Measurements from ENCODE around the gene VAPA. TPM values are rescaled to one million over a fixed set of nuclear protein-coding genes. Genes with fewer than 3 reads are reported as not detected.

Gene VAPA
- polyA plus RNA-seq, 4 donors: 195 to 306 (median 241) TPM

- no peak for DNase-seq (ENCODE audit: low read depth in 4 of 4, low spot score in 3 of 4)
Observed at GRCh38 chr18:9968081-9968848, 54.4 kb downstream of the VAPA start.

- DNase-seq (ENCODE audit: low read depth in 4 of 4, low spot score in 3 of 4): no peak
Observed at GRCh38 chr18:9969247-9969646, 55.4 kb downstream of the VAPA start.

- DNase-seq (ENCODE audit: low read depth in 4 of 4, low spot score in 3 of 4): peak; percentile 70 to 82 (median 79)
Observed at GRCh38 chr18:9971313-9971920, 57.6 kb downstream of the VAPA start.

GRCh38 chr18:9973470-9973869, 59.7 kb downstream of the VAPA start:
- DNase-seq (ENCODE audit: low read depth in 4 of 4, low spot score in 3 of 4): no peak

- DNase-seq (ENCODE audit: low read depth in 4 of 4, low spot score in 3 of 4): no peak
Observed at GRCh38 chr18:9974279-9974915, 60.6 kb downstream of the VAPA start.

DNA sequence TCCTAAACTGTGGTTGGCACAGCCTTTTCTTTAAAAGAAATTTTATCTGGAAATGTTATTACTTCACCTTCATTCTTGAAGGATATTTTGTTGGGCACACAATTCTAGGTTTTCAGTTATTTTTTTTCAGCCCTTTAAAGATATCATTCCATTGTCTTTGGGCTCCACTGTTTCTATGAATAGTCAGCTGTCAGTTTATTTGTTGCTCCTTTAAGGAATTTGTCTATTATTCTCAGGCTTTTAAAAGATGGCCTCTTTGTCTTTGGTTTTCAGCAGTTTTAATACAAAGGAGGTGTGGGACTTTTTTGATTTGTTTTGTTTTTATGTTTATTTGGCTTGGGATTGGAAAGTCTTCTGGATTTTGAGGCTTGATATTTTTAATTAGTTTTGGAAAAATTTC, 61.8 kb downstream of the VAPA start:
- no peak for DNase-seq (ENCODE audit: low read depth in 4 of 4, low spot score in 3 of 4)

DNA sequence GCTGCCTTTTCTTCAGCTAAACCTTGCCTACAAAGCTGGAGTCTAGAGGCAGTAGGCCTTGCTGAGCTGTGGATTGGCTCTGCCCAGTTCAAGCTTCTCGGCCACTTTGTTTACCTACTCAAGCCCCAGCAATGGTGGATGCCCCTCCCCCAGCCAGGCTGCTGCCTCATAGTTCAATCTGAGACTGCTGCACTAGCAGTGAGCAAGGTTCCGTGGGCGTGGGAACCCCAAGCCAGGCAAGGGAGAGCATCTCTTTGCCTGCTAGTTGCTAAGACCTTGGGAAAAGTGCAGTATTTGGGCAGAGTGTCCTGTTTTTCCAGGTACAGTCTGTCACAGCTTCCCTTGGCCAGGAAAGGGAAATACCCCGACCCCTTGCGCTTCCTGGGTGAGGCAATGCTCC, 68.9 kb downstream of the VAPA start:
- no peak for DNase-seq (ENCODE audit: low read depth in 4 of 4, low spot score in 3 of 4)

DNA sequence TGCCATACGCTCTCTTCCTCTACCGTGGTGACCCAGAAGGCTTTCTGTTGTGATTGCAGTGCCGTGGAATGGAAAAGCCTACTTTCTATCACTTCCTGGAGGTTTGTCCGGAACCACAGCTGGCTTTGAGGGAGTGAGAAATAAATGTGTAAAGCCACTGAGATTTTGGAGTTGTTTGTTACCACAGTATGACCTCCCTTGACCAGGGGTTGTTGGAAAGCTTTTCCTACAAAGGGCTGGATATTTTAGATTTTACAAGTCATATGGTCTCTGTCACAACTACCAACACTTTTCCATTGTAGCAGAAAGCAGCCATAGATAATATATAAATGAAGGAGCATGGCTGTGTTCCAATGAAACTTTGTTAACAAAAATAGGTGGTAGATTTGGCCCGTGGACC, 70.3 kb downstream of the VAPA start:
- DNase-seq (ENCODE audit: low read depth in 4 of 4, low spot score in 3 of 4): no peak

GRCh38 chr18:9985641-9986040, 71.8 kb downstream of the VAPA start:
- DNase-seq (ENCODE audit: low read depth in 4 of 4, low spot score in 3 of 4): no peak

DNA sequence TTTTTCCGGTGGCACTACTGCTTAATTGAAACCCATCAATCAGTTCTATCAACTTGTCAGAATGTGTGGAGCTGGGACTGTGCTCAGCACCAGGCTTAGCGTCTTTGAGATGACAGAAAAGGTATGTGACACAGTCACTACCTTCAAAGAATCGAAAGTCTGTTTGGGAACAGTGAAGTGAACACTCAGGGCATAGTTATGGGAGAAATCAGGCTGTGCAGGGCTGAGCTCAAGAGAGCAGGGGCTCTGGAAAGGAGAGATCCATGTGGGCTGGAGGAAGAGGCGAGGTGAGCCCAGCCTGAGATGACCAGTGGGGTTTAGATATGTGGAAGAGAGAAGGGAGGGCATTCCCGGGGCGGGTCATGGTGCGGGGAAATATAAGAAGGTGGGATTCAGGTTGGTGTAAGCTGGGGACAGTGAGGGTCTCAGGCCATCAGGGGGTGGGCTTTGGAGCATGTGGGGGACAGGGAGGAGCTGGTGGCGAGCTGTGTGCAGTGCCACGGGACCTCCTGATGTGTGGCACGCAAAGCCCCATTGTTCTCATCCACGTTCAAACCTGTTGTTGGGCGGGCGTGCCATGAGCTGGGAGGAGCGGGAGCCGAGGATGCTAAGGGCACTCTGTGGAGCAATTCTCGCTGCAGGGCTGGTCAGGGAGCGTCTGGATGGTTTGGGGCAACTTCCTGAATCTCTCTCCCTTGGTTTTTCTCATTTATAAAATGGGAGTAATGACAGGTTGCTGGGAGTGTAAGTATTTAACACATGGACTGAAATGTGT, 72.5 kb downstream of the VAPA start:
- DNase-seq (ENCODE audit: low read depth in 4 of 4, low spot score in 3 of 4): no peak

DNA sequence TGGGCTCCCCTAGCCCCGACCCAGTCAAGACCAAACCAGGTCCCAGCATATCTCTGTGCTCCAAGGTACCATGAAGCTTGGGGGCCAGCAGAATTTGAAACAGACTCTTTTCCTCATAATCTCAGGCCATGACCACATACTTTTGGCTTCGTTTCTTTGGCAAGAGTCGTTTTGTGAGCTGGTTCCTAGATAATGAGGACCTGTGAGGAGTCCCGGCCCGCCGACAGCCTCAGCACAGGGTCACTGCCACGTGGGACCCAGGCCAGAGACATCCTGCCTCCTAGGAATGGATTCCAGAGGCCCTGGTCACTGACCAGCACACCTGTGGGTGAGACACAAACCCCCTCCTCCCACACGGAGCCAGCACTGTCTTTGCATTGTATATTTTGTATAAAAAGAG, 73.5 kb downstream of the VAPA start:
- DNase-seq (ENCODE audit: low read depth in 4 of 4, low spot score in 3 of 4): no peak

GRCh38 chr18:9987931-9988330, 74.1 kb downstream of the VAPA start:
- no peak for DNase-seq (ENCODE audit: low read depth in 4 of 4, low spot score in 3 of 4)

DNA sequence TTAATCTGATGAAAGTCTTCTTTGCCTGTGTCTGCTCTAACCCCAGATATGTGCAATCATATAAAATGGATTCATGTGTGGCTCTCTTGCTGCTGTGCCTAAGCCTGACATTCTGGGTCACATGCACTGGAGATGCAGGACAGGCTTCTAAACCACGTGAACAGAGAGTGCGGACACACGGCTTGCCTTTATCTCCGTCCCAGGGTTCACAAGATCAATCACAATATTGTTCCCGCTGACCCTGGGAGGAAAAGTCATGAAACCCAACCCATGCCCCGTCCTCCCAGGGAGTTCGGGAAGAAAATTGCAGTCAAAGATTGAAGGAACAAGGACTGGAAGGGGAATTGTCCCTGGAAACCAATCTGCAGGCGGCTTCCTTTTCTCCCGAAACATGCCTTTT, 74.8 kb downstream of the VAPA start:
- no peak for DNase-seq (ENCODE audit: low read depth in 4 of 4, low spot score in 3 of 4)

GRCh38 chr18:9989481-9989880, 75.7 kb downstream of the VAPA start:
- no peak for DNase-seq (ENCODE audit: low read depth in 4 of 4, low spot score in 3 of 4)

- DNase-seq (ENCODE audit: low read depth in 4 of 4, low spot score in 3 of 4): no peak
Observed at GRCh38 chr18:9991011-9992000, 77.5 kb downstream of the VAPA start.

DNA sequence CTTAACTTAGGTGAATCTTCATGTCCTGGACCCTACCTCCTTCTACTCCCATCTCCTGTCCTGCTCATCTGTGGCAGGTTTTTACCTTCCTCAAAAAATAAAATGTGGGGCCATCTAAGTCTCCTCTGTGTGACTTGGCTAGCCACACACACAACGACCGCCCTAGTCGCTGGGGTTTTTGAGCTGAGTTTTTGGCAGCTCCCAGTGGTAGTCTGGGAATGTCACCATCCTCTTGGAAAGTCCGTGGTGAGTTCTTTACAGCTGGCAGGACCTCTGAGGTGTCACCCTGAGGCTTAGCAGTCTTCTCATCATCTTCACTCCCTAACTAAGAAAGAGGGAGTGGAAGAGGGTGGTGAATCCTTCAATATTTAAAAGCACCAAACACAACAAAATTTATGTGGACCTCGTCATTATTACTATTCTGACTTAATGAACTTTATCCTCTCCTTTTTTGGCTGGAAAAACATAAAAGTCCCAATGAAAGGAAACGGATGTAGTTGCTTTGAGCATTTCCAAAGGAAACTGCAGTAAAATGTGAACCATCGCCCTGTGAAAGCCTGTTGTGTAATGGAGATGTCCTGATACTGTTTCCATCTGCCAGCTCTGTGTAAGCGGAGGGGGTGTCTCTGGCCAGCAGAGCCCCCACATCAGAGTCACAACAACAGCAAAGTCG, 78.6 kb downstream of the VAPA start:
- DNase-seq (ENCODE audit: low read depth in 4 of 4, low spot score in 3 of 4): peak in 1 of 4 donors; percentile 71

- DNase-seq (ENCODE audit: low read depth in 4 of 4, low spot score in 3 of 4): no peak
Observed at GRCh38 chr18:9992973-9993520, 79.2 kb downstream of the VAPA start.

- no peak for DNase-seq (ENCODE audit: low read depth in 4 of 4, low spot score in 3 of 4)
Observed at GRCh38 chr18:9993521-9994025, 79.8 kb downstream of the VAPA start.

- no peak for DNase-seq (ENCODE audit: low read depth in 4 of 4, low spot score in 3 of 4)
Observed at GRCh38 chr18:9994026-9994570, 80.3 kb downstream of the VAPA start.
